Endothelial cell (in vitro differentiated cells): ENCODE measurements around the gene RESF1. TPM values are rescaled to one million over a fixed set of nuclear protein-coding genes. Genes with fewer than 3 reads are reported as not detected.
A peak's percentile ranks its signal among the peaks of the same experiment; 100 is the strongest.

Experiments used
- DNase-seq: peaks from one replicate; pipeline ENCODE4 v3.0.0; 2021; ENCODE audit warnings: low spot score
- H3K27ac Mint-ChIP-seq: one replicate; pipeline ENCODE4 v1.8.0; 2021; ENCODE audit warnings: mixed read lengths, inconsistent platforms; ENCODE audit not compliant: unreplicated experiment
- H3K27me3 Mint-ChIP-seq: one replicate; pipeline ENCODE4 v1.8.0; 2021; ENCODE audit warnings: mild to moderate bottlenecking, moderate library complexity, mixed read lengths, inconsistent platforms; ENCODE audit not compliant: unreplicated experiment
- H3K36me3 Mint-ChIP-seq: one replicate; pipeline ENCODE4 v1.8.0; 2021; ENCODE audit warnings: mild to moderate bottlenecking, low read depth, mixed read lengths, inconsistent platforms; ENCODE audit not compliant: unreplicated experiment
- H3K4me1 Mint-ChIP-seq: one replicate; pipeline ENCODE4 v1.8.0; 2021; ENCODE audit warnings: mild to moderate bottlenecking, mixed read lengths, inconsistent platforms; ENCODE audit not compliant: unreplicated experiment
- H3K4me3 Mint-ChIP-seq: one replicate; pipeline ENCODE4 v1.8.0; 2021; ENCODE audit warnings: mild to moderate bottlenecking, mixed read lengths, inconsistent platforms; ENCODE audit not compliant: unreplicated experiment
- H3K9me3 Mint-ChIP-seq: one replicate; pipeline ENCODE4 v1.8.0; 2021; ENCODE audit warnings: mixed read lengths, inconsistent platforms; ENCODE audit not compliant: unreplicated experiment
- CTCF ChIP-seq: fragments of 200-600 bp; sonication (generic); IDR thresholded peaks from one replicate; pipeline ENCODE4 v1.5.0; 2021; ENCODE audit warnings: antibody characterized with exemption; ENCODE audit not compliant: unreplicated experiment
- total RNA-seq: library from RNA; stranded (reverse); fragmentation: NEBNext Ultra II Directional; extraction: Animal tissue kit (Norgen Biotek cat#: 25700); gene quantifications from one replicate; pipeline ENCODE4 v1.2.1, GENCODE V29; 2021; ENCODE audit not compliant: unreplicated experiment

Gene RESF1
- total RNA-seq, 1 donor from 2014 or later: 104 TPM

DNA sequence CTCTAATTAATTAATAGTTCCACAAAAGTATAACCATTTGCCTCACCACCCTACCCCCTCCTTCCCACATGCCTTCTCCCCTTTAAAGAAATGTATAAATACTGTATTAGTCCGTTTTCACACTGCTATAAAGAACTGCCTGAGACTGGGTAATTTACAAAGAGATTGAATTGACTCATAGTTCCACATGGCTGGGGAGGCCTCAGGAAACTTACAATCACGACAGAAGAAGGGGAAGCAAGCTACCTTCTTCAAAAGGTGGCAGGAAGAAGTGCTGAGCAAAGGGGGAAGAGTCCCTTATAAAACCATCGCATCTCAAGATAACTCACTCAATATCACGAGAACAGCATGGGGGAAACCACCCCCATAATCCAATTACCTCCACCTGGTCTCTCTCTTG is 8.2 kb upstream of the RESF1 start:
- H3K4me3 Mint-ChIP-seq: no peak overlapping the region
- no peak overlapping the region for H3K27ac Mint-ChIP-seq
- no peak for TF ChIP-seq CTCF
- no peaks in the 10 kb centered on the region for H3K4me1 Mint-ChIP-seq
- no peak for DNase-seq
- peaks cover 21% of the 10 kb centered on the region for H3K36me3 Mint-ChIP-seq
- peaks cover 13% of the 10 kb centered on the region for H3K9me3 Mint-ChIP-seq
- no peaks in the 10 kb centered on the region for H3K27me3 Mint-ChIP-seq

- no peak for DNase-seq
- no peak for TF ChIP-seq CTCF
- peaks cover 13% of the 10 kb centered on the region for H3K9me3 Mint-ChIP-seq
These were observed 7.3 kb upstream of the RESF1 start for GRCh38 chr12:31951939-31952338.

GRCh38 chr12:31952418-31952817 is 6.8 kb upstream of the RESF1 start:
- Mint-ChIP-seq H3K27me3 (no peaks in the 10 kb centered on the region), H3K36me3 (peaks cover 22% of the 10 kb centered on the region), H3K4me3 (no peak overlapping the region), H3K9me3 (peaks cover 9% of the 10 kb centered on the region), H3K4me1 (no peaks in the 10 kb centered on the region), H3K27ac (no peak overlapping the region)
- no peak for DNase-seq
- TF ChIP-seq CTCF: no peak

More at GRCh38 chr12:31951939-31952338, 7.3 kb upstream of the RESF1 start:
- peaks cover 25% of the 10 kb centered on the region for H3K36me3 Mint-ChIP-seq
- no peak overlapping the region for H3K27ac Mint-ChIP-seq
- H3K27me3 Mint-ChIP-seq: no peaks in the 10 kb centered on the region
- no peaks in the 10 kb centered on the region for H3K4me1 Mint-ChIP-seq
- no peak overlapping the region for H3K4me3 Mint-ChIP-seq

- TF ChIP-seq CTCF: no peak
- no peak for DNase-seq
- Mint-ChIP-seq H3K27ac (no peak overlapping the region), H3K9me3 (peaks cover 5% of the 10 kb centered on the region), H3K36me3 (peaks cover 14% of the 10 kb centered on the region), H3K4me3 (no peak overlapping the region), H3K27me3 (peaks cover 8% of the 10 kb centered on the region), H3K4me1 (peaks cover 12% of the 10 kb centered on the region)
These were observed 4.0 kb upstream of the RESF1 start for GRCh38 chr12:31954925-31955858.

- Mint-ChIP-seq H3K4me3 (peak overlapping the region; percentile 97), H3K27ac (peak overlapping the region; percentile 94), H3K4me1 (peaks cover 35% of the 10 kb centered on the region), H3K9me3 (peaks cover 5% of the 10 kb centered on the region), H3K36me3 (peaks cover 32% of the 10 kb centered on the region), H3K27me3 (peaks cover 10% of the 10 kb centered on the region)
- TF ChIP-seq CTCF: no peak
- no peak for DNase-seq
These were observed 550 bp upstream of the RESF1 start for GRCh38 chr12:31958569-31959160.
